NCI-H526 (cell line): ENCODE data around the gene HSD11B1L.
"Not testable (repeated sequence)": the region's sequence is repeated elsewhere in the genome, so short reads cannot be mapped to it uniquely, and the experiment has no call there.

Source experiments
- DNase-seq, 2 experiments: peaks; one replicate each; lab custom pipeline; 2025; lab: John Stamatoyannopoulos, UW

The HSD11B1L gene

GRCh38 chr19:5733172-5733571, 52.3 kb downstream of the HSD11B1L start:
- not testable (repeated sequence) for DNase-seq
